ENCODE measurements around the gene C11orf87. TPM values are rescaled to one million over a fixed set of nuclear protein-coding genes. Genes with fewer than 3 reads are reported as not detected.

The C11orf87 gene
- total and polyA plus RNA-seq, 2 of the 8 experiments (the other 6 are each of a cell fraction or from before 2014, with no cell fraction given) = 0.22 to 0.32 TPM

DNA sequence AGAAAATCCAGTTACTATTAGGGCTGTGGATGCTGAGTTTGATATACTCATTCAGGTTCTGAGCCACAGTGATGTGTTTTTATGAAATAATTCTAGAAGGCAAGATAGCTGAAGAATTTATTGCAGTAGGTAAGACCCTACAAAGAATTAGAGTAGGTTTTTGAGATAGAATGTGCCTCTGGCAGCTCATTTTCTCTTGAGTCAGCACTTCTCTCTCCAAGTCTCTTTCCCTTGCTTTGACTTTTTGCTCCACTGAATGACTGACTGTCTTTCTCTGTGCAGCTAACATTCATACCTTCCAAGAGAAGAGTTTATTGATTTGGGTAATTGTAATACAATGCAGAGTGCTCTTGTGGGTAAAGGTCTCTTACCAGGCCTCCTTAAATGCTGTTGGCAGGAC lies 48.0 kb upstream of the C11orf87 start:
- no peak overlapping the region for H3K23ac ChIP-seq (ENCODE audit: insufficient read length)
- no peak overlapping the region for H3K4ac ChIP-seq (replicated peaks; ENCODE audit: insufficient read length, low read depth, low read length)
- no peak overlapping the region for H2BK5ac ChIP-seq (ENCODE audit: low read depth, low read length)
- H3K56ac ChIP-seq (replicated peaks; ENCODE audit: insufficient read length, low read depth, low read length) = no peak overlapping the region
- DNase-seq (ENCODE audit: low read depth in 1 of 2, low spot score in 2 of 2) = no peak
- no peak for TF ChIP-seq GTF2F1 (IDR thresholded peaks at IDR 0.05; ENCODE audit: borderline replicate concordance, low read depth, low read length)
- no peak for TF ChIP-seq CEBPB (IDR thresholded peaks at IDR 0.05; ENCODE audit: low read depth, low read length)
- no peak for TF ChIP-seq SUZ12 (IDR thresholded peaks at IDR 0.05; ENCODE audit: low read length)
- no peak for TF ChIP-seq SP4 (IDR thresholded peaks at IDR 0.05; ENCODE audit: low read length)
- TF ChIP-seq TAF1 (IDR thresholded peaks at IDR 0.05; ENCODE audit: low read depth, low read length) = no peak
- no peak for TF ChIP-seq ZNF274 (IDR thresholded peaks at IDR 0.05; ENCODE audit: borderline replicate concordance, extremely low read depth, low read length)
- no peak for TF ChIP-seq JUND (IDR thresholded peaks at IDR 0.05; ENCODE audit: low read length)
- no peak for TF ChIP-seq RXRA (IDR thresholded peaks at IDR 0.05; ENCODE audit: insufficient read depth, low read depth, low read length)
- no peaks in the 10 kb centered on the region for H3K79me1 ChIP-seq (ENCODE audit: low read depth, low read length)
- ChIA-PET POLR2A (ENCODE audit: partially characterized antibody) (no interaction called here), CTCF (ENCODE audit: partially characterized antibody) (no interaction called here)
- no peaks in the 10 kb centered on the region for H3K23me2 ChIP-seq (ENCODE audit: low read depth, low read length)
- H4K20me1 ChIP-seq (replicated peaks in 1 of 2; ENCODE audit: control insufficient read depth in 1 of 2, insufficient read depth in 2 of 2, low read length in 2 of 2) = no peaks in the 10 kb centered on the region
- H2AFZ ChIP-seq (ENCODE audit: low read length) = no peak overlapping the region
- no peak overlapping the region for H3K14ac ChIP-seq (ENCODE audit: insufficient read length)
- no peaks in the 10 kb centered on the region for H3K9me3 ChIP-seq (ENCODE audit: insufficient read depth in 2 of 2, low read depth in 1 of 2, low read length in 1 of 2)
- no peak overlapping the region for H3K4me3 ChIP-seq (ENCODE audit: extremely low read depth in 1 of 4, insufficient read depth in 2 of 4, low read depth in 3 of 4, low read length in 4 of 4)
- H3K4me2 ChIP-seq (ENCODE audit: insufficient read depth in 1 of 2, low read depth in 2 of 2, low read length in 2 of 2) = no peak overlapping the region
- H3K27me3 ChIP-seq (replicated peaks in 1 of 4; ENCODE audit: control insufficient read depth in 3 of 4, extremely low read depth in 1 of 4, insufficient read depth in 3 of 4, low read length in 3 of 4) = no peaks in the 10 kb centered on the region
- no peaks in the 10 kb centered on the region for H3K36me3 ChIP-seq (ENCODE audit: control insufficient read depth in 2 of 4, insufficient read depth in 4 of 4, low read length in 3 of 4)
- H3K18ac ChIP-seq (ENCODE audit: extremely low read depth, low read length) = no peak overlapping the region
- H2BK15ac ChIP-seq (ENCODE audit: low read length) = no peak overlapping the region
- H2AK5ac ChIP-seq (ENCODE audit: low read depth, low read length) = no peak overlapping the region
- H3K79me2 ChIP-seq (ENCODE audit: control insufficient read depth in 1 of 2, insufficient read depth in 2 of 2, low read length in 2 of 2) = no peaks in the 10 kb centered on the region
- H3K9ac ChIP-seq (replicated peaks in 1 of 4; ENCODE audit: extremely low read depth in 1 of 4, low read depth in 3 of 4, low read length in 3 of 4) = no peak overlapping the region
- no peak overlapping the region for H4K5ac ChIP-seq (ENCODE audit: insufficient read length, low read depth, low read length)
- no peak overlapping the region for H4K8ac ChIP-seq (ENCODE audit: extremely low read depth, insufficient read depth, low read length)
- H4K91ac ChIP-seq (replicated peaks; ENCODE audit: insufficient read length, low read length) = no peak overlapping the region
- no peak overlapping the region for H2BK20ac ChIP-seq (ENCODE audit: low read length)
- no peak overlapping the region for H3K27ac ChIP-seq (ENCODE audit: low read depth, low read length)
- H2BK120ac ChIP-seq (replicated peaks; ENCODE audit: low read depth, low read length) = no peak overlapping the region
- no peaks in the 10 kb centered on the region for H3K4me1 ChIP-seq (replicated peaks in 1 of 4; ENCODE audit: control insufficient read depth in 3 of 4, insufficient read depth in 4 of 4, low read length in 3 of 4)
- no peak overlapping the region for H2BK12ac ChIP-seq (ENCODE audit: low read depth, low read length)
- no peak for FAIRE-seq

Measured in H1 (cell line).